SU-DHL-6 (cell line): ENCODE data around the gene DYSF.

Source experiments
- CTCF ChIP-seq: fragments of 200-600 bp; sonication (generic); IDR thresholded peaks from one replicate; pipeline ENCODE4 v1.5.1; 2017; ENCODE audit warnings: antibody characterized with exemption, mild to moderate bottlenecking, low read length, moderate library complexity; ENCODE audit not compliant: insufficient read depth, poor library complexity, severe bottlenecking
- EZH2phosphoT487 ChIP-seq: fragments of 200-600 bp; sonication (generic), shearing (Covaris generic); conservative IDR thresholded peaks from 2 replicates; pipeline ENCODE4 v1.6.1; 2018; ENCODE audit warnings: mild to moderate bottlenecking, antibody characterized with exemption, low read length, moderate library complexity, mixed read lengths

- TF ChIP-seq CTCF, result peak; percentile 76
- TF ChIP-seq EZH2phosphoT487, result no peak
These were observed 77.4 kb downstream of the DYSF start for GRCh38 chr2:71530641-71531332.
